Posterior vena cava (tissue), 2 donors: Measurements from ENCODE around the gene CFAP20. TPM values are rescaled to one million over a fixed set of nuclear protein-coding genes. Genes with fewer than 3 reads are reported as not detected.
A peak's percentile ranks its signal among the peaks of the same experiment; 100 is the strongest.

Experiments used
- DNase-seq: peaks from one replicate; pipeline ENCODE4 v3.0.0-alpha.2; 2020; ENCODE audit warnings: low spot score
- intact Hi-C, 2 donors: fragments of 100-400 bp; cut with DNase I; formaldehyde crosslinking; loops; one replicate each; pipeline versions ENCODE4 v1.14.1 to v1.14.2; 2022 to 2023
- long read RNA-seq, 2 donors: library from polyadenylated mRNA; unstranded; transcript quantifications; one replicate each; pipeline ENCODE4 v2.0.0, GENCODE V29; 2020 to 2021
- total RNA-seq, 2 donors: library from RNA; stranded (reverse); fragmentation: NEBNext Ultra II Directional; extraction: Animal tissue kit (Norgen Biotek cat#: 25700); gene quantifications; one replicate each; pipeline ENCODE4 v1.2.1, GENCODE V29; 2021
- donor health status: DM: yes; HTN: yes; CAD: no.
- donor health status: DM: yes; HTN: yes; CAD: no.

The CFAP20 gene
- 10 to 100 TPM; 14.5 to 15.3 TPM for total RNA-seq
- long read RNA-seq, donor 1, transcript CFAP20-201 (6 exons, 1,354 nt): major isoform, 8 of 10 reads
- long read RNA-seq, donor 1, partial matches to known transcripts: 1 of 10 reads
- long read RNA-seq, donor 1, other reads (novel, unspliced or antisense): 0 of 10 reads
- long read RNA-seq, donor 2, transcript CFAP20-201 (6 exons, 1,354 nt): major isoform, 48 of 53 reads
- long read RNA-seq, donor 2, partial matches to known transcripts: 1 of 53 reads
- long read RNA-seq, donor 2, other reads (novel, unspliced or antisense): 3 of 53 reads

GRCh38 chr16:58129097-58129936, at the start of gene CFAP20:
CFAP20 (minus strand) TSS chr16:58129381; CDS start chr16:58129115, 266 bp downstream.
- DNase-seq: peak; percentile 100
- intact Hi-C loops: loop anchor here (5.0 to 10.0 kb wide), 2 partner anchors 107 to 335 kb away; no protein-coding TSS in a partner anchor

- intact Hi-C loops: no loop called here
- DNase-seq: no peak
These were observed 48.2 kb upstream of the CFAP20 start for GRCh38 chr16:58177353-58177710.

DNA sequence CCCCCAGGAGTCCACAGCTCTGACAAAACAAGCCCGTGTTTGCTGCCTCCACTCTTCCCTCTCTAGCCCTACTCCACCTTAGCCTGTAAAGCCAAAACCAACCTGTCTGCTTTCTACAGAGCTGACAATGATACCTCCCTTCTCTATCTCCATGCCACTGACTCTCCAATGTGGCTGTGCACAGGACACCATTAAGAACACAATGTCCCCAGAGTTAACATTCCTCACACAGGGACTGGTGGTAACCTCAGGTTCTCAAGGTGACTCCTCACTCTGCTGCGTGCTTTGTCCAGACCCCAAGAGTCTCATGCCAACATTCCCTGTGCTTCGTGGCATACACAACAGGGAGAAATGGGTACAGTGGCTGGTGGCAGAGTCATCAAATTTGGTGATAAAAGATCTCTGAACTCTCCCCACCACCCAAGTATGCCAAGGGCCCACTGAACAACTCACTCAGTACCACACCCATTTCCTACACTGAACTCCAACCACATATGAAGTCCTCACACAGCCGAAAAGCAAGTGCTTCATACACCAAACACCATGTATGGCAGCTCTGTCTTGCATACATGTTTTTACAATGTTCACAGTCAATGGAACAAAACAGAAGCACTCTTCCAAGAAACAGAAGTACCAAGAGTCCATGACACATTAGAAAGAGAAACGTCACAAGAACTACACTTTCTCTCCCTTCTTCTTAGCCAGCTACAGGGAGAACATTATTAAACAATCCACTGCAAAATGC, 47.6 kb upstream of the CFAP20 start:
- intact Hi-C loops: no loop called here
- no peak for DNase-seq

GRCh38 chr16:58170223-58170622, 41.0 kb upstream of the CFAP20 start:
- intact Hi-C loops: no loop called here
- no peak for DNase-seq

DNA sequence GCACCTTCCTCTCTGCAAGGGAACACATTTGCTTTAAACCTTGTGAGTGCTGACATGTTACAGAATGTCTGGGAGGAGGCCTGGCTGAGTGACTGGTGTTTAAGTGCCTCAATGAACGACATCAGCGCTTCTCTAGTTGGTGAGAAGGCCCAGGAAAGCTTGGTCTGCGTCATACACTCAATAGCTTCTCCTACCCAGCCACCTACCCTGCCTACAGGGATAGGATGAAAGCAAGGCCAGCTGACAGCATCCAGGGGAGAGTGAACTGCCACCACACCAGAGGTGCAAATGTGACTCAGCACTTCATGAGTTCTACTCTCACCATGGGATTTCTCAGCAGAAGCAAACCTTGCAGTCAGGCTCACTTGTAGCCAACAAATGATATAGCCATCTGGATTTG, 31.7 kb upstream of the CFAP20 start:
- no peak for DNase-seq
- intact Hi-C loops: no loop called here

GRCh38 chr16:58158725-58159124, 29.5 kb upstream of the CFAP20 start:
- intact Hi-C loops: no loop called here
- no peak for DNase-seq

GRCh38 chr16:58157951-58158540, 28.9 kb upstream of the CFAP20 start:
- intact Hi-C loops: no loop called here
- no peak for DNase-seq

GRCh38 chr16:58157239-58157638, 28.1 kb upstream of the CFAP20 start:
- no peak for DNase-seq

DNA sequence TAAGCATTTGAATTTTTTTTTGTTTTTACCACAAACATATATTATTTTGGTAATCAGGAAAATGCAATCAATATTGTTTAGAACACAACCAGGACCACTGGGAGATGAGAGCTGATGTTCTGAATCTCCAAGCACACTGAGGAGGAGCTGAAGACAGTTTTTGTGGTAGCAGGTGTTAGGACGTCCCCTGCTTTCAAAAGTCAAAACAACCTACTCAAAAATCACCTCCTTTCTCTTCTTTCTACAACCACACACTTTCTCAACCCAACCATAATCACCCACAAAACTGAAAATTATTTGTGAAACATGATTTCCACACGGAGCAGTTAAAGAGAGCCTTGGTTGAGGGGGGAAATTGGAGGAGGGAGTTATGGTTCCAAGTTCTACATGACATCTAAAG, 26.7 kb upstream of the CFAP20 start:
- intact Hi-C loops: no loop called here
- no peak for DNase-seq

More at GRCh38 chr16:58157239-58157638, 28.1 kb upstream of the CFAP20 start:
- intact Hi-C loops: no loop called here

- intact Hi-C loops: no loop called here
- no peak for DNase-seq
These were observed 25.2 kb upstream of the CFAP20 start for GRCh38 chr16:58154345-58154744.

DNA sequence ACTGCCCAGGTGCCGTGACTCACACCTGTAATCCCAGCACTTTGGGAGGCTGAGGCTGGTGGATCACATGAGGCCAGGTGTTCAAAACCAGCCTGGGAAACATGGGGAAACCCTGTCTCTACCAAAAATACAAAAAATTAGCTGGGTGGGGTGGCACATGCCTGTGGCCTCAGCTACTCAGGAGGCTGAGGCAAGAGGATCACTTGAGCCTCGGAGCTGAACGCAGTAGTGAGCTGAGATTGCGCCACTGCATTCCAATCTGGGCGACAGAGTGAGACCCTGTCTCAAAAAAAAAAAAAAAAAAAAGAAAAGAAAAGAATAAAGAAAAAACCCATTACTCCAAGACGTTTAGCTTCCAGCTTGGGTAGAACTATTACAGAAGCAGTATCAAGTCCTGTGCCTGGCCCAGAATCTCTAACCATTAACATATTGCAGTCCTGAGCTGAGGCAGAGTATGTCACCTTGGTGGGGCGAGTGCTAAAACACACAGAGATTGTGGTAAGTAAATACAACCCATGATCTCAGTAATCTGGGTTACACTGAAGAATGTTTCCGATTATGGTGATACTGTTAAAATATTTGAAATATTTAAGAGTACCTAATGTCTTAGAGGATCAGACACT, 23.2 kb upstream of the CFAP20 start:
- intact Hi-C loops: no loop called here
- no peak for DNase-seq

DNA sequence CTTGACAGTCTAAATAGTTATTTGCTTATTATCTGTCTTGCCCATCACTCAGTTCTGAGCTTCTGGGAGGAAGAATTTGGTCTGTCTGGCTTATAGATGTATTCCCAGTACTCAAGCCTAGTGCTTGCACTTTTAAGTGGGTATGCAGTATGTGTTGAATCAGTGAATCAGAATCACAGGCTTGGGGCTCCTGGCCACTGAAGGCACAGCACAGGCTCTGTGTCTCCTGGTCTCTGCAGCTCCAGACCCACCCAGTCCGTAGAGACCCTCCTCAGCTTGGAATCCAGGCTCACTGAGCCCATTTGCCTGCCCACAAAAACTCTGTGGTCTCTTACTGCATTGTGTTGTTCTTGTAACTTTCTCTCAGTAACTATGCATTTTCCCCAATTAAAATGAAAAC, 19.3 kb upstream of the CFAP20 start:
- DNase-seq: no peak
- intact Hi-C loops: no loop called here

DNA sequence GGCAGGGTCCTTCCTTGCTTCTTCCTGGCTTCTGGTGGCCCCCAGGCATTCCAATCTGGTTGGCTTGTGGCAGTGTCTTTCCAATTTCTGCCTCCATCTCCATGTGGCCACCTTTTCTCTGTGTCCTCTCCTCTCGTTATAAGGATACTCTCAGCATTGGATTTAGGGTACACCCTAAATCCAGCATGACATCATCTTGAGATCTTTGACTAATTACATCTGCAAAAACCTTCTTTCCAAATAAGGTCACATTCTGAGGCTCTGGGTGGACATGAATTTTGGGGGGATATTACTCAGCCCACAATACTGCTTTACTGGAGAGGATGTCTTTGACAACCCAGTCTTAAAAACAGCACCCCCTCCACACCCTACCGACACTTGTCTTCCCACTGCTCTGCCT, 18.9 kb upstream of the CFAP20 start:
- DNase-seq: no peak
- intact Hi-C loops: no loop called here

- DNase-seq: no peak
- intact Hi-C loops: no loop called here
These were observed 9.7 kb upstream of the CFAP20 start for GRCh38 chr16:58138852-58139251.

DNA sequence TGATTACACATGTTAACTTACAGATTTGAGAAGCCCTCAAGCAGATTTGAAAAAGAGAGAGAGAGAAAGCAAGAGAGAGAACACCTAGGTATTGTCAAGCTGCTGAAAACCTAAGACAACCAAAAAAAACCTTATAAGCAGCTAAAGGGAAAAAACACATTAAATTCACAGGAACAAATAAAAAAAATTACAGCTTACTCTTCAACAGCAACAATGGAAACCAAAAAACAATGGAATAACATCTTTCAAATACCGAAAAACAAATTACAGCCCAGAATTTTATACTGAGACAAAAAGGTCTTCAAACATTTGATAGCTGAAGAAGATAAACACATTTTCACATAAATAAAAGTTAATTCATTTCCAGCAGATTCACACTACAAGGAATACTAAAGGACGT, 8.4 kb upstream of the CFAP20 start:
- intact Hi-C loops: no loop called here
- DNase-seq: no peak

- DNase-seq: no peak
- intact Hi-C loops: loop anchor here (5.0 to 10.0 kb wide), 2 partner anchors 106 to 334 kb away; no protein-coding TSS in a partner anchor
These were observed 477 bp downstream of the CFAP20 start for GRCh38 chr16:58128711-58129096.

GRCh38 chr16:58128181-58128631, 975 bp downstream of the CFAP20 start:
- no peak for DNase-seq
- intact Hi-C loops: loop anchor here (5.0 to 10.0 kb wide), 2 partner anchors 106 to 333 kb away; no protein-coding TSS in a partner anchor

DNA sequence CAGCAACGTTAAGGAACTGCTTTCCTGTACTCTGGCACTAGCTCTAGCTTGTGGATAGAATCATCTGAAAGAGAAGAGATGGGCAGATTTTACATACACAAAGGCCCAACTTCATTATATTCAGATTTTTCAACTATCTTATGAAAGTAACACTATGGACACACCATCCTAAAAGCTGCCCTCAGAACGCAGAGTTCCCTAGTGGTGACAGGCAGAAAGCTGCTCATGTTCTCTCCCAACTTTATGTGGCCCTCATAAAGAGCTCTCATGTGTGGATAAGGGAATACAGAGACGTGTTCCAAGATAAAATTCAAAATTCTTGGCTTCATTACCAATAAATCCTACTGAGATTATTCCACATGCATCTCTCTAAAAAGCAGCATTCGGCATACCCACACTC, 1.5 kb downstream of the CFAP20 start:
- intact Hi-C loops: loop anchor here (5.0 to 10.0 kb wide), 2 partner anchors 105 to 333 kb away; no protein-coding TSS in a partner anchor

GRCh38 chr16:58127033-58127556, 2.1 kb downstream of the CFAP20 start:
- intact Hi-C loops: loop anchor here (5.0 to 10.0 kb wide), 2 partner anchors 105 to 332 kb away; no protein-coding TSS in a partner anchor
- DNase-seq: no peak

More for the DNA sequence above, 1.5 kb downstream of the CFAP20 start:
- DNase-seq: no peak
